GM18951 (cell line): Measurements from ENCODE around the gene CXCR5.

Experiments used
- POLR2A ChIP-seq: IDR thresholded peaks from 4 replicates; pipeline ENCODE4 v1.6.1; 2011; ENCODE audit warnings: mild to moderate bottlenecking; ENCODE audit not compliant: insufficient read length, insufficient read depth; ENCODE audit errors: extremely low read depth
- in situ Hi-C: fragments of 300-500 bp; cut with MboI; formaldehyde crosslinking; loops from one replicate; pipeline ENCODE4 v1.12.0; 2022; ENCODE audit warnings: low sequenced_read_pairs, mixed read lengths, inconsistent platforms; ENCODE audit not compliant: unreplicated experiment

Gene CXCR5

GRCh38 chr11:118885831-118886565, 2.3 kb downstream of the CXCR5 start:
- TF ChIP-seq POLR2A, result no peak
- in situ Hi-C loops, result no loop called here

GRCh38 chr11:118886681-118887111, 3.0 kb downstream of the CXCR5 start:
- no peak for TF ChIP-seq POLR2A
- in situ Hi-C loops, result no loop called here

GRCh38 chr11:118887206-118887605, 3.5 kb downstream of the CXCR5 start:
- no peak for TF ChIP-seq POLR2A

GRCh38 chr11:118888398-118888797, 4.7 kb downstream of the CXCR5 start:
- TF ChIP-seq POLR2A, result no peak
- in situ Hi-C loops, result no loop called here

More at GRCh38 chr11:118887206-118887605, 3.5 kb downstream of the CXCR5 start:
- in situ Hi-C loops, result no loop called here

- no peak for TF ChIP-seq POLR2A
- in situ Hi-C loops, result no loop called here
Observed at GRCh38 chr11:118889797-118890196, 6.1 kb downstream of the CXCR5 start.

- TF ChIP-seq POLR2A, result no peak
- in situ Hi-C loops, result no loop called here
Observed at GRCh38 chr11:118892514-118892913, 8.8 kb downstream of the CXCR5 start.

GRCh38 chr11:118892964-118893363, 9.3 kb downstream of the CXCR5 start:
- in situ Hi-C loops, result no loop called here
- TF ChIP-seq POLR2A, result no peak

GRCh38 chr11:118893662-118894061, 10.0 kb downstream of the CXCR5 start:
- in situ Hi-C loops, result no loop called here
- no peak for TF ChIP-seq POLR2A

GRCh38 chr11:118894192-118894591, 10.5 kb downstream of the CXCR5 start:
- no peak for TF ChIP-seq POLR2A
- in situ Hi-C loops, result no loop called here

GRCh38 chr11:118895093-118896039, 11.7 kb downstream of the CXCR5 start:
- in situ Hi-C loops, result no loop called here
- TF ChIP-seq POLR2A, result no peak

- no peak for TF ChIP-seq POLR2A
- in situ Hi-C loops, result no loop called here
Observed at GRCh38 chr11:118896472-118896913, 12.8 kb downstream of the CXCR5 start.

- TF ChIP-seq POLR2A, result no peak
- in situ Hi-C loops, result no loop called here
Observed at GRCh38 chr11:118896921-118897591, 13.4 kb downstream of the CXCR5 start.

GRCh38 chr11:118897721-118898310, 14.1 kb downstream of the CXCR5 start:
- in situ Hi-C loops, result no loop called here
- no peak for TF ChIP-seq POLR2A
